ENCODE results near the gene REC114. TPM values are rescaled to one million over a fixed set of nuclear protein-coding genes. Genes with fewer than 3 reads are reported as not detected.
A peak's percentile ranks its signal among the peaks of the same experiment; 100 is the strongest.
"Not testable (repeated sequence)": the region's sequence is repeated elsewhere in the genome, so short reads cannot be mapped to it uniquely, and the experiment has no call there.

Gene REC114
- total and polyA plus RNA-seq, 8 donors = 0.20 to 0.24 TPM; not detected in 6

DNA sequence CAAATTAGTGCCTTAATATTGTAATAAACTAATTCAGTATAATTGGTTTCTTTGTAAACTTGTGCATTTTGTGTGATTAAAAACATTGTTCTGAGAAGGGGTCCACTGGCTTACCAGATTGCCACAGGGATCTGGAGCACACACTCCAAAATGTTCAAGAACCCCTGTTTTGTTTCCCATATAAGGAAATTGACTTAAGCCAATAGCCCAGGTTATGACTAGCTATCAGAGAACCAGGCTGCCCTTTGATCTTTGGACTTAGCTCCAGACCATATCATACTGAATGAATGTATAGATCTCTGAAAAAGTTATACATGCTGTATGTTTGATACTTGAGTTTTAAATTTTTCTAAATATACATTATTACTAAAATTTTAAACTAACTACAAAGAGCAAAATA lies 98.5 kb downstream of the REC114 start:
- H3K4me1 ChIP-seq = peaks cover 0 to 10% of the 10 kb centered on the region in 2 donors
- TF ChIP-seq CTCF (IDR thresholded peaks at IDR 0.05) = no peak
- H3K36me3 ChIP-seq = no peaks in the 10 kb centered on the region
- H3K9me3 ChIP-seq = no peaks in the 10 kb centered on the region
- intact Hi-C loops (cut with DNase I) = no loop called here
- ATAC-seq = no peak
- no peak overlapping the region for H3K27ac ChIP-seq
- H3K27me3 ChIP-seq = no peaks in the 10 kb centered on the region
- no peak for DNase-seq
- no peak overlapping the region for H3K4me3 ChIP-seq

- H3K4me3 ChIP-seq; ATAC-seq; H3K4me1 ChIP-seq; H3K36me3 ChIP-seq; H3K9me3 ChIP-seq; H3K27ac ChIP-seq; intact Hi-C loops (cut with DNase I); DNase-seq; H3K27me3 ChIP-seq: not testable (repeated sequence)
Observed at GRCh38 chr15:73548925-73549324, 106.0 kb downstream of the REC114 start.

DNA sequence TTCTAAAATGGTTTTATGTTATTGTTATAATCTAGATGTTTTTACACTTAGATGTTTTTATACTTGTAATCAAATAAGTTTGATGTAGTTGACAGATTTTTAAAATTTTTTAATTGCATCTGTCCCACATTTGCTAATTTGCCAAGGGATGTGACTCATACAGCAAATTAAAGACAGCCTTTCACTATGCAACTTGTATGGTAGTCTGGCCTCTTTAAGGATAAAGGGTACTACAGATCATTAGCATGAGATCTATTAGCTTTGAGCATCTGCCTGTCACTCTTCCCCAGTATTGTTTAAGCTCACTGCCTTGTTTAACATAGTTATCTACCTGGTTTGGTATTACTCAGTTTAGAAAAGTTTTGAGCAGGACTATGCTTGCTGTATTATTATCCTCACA lies 107.2 kb downstream of the REC114 start:
- Histone ChIP-seq H3K4me3 (no peak overlapping the region), H3K36me3 (peaks cover 0 to 2% of the 10 kb centered on the region in 2 donors), H3K27ac (no peak overlapping the region), H3K4me1 (no peaks in the 10 kb centered on the region), H3K27me3 (no peaks in the 10 kb centered on the region), H3K9me3 (no peaks in the 10 kb centered on the region)
- no peak for TF ChIP-seq CTCF (IDR thresholded peaks at IDR 0.05)
- DNase-seq (no peak), ATAC-seq (no peak)
- intact Hi-C loops (cut with DNase I) = no loop called here

- Histone ChIP-seq H3K4me1 (no peaks in the 10 kb centered on the region), H3K27ac (no peak overlapping the region), H3K4me3 (no peak overlapping the region), H3K27me3 (no peaks in the 10 kb centered on the region), H3K36me3 (peaks cover 0 to 46% of the 10 kb centered on the region in 2 donors), H3K9me3 (no peaks in the 10 kb centered on the region)
- TF ChIP-seq CTCF (IDR thresholded peaks at IDR 0.05) = no peak
- intact Hi-C loops (cut with DNase I) = no loop called here
- ATAC-seq = no peak
- no peak for DNase-seq
Observed at GRCh38 chr15:73555080-73555479, 112.1 kb downstream of the REC114 start.

GRCh38 chr15:73558529-73558928 lies 115.6 kb downstream of the REC114 start:
- Histone ChIP-seq H3K4me3 (no peak overlapping the region), H3K27me3 (no peaks in the 10 kb centered on the region), H3K4me1 (peaks cover 0 to 2% of the 10 kb centered on the region in 2 donors), H3K9me3 (no peaks in the 10 kb centered on the region), H3K36me3 (peaks cover 0 to 75% of the 10 kb centered on the region in 2 donors), H3K27ac (no peak overlapping the region)
- intact Hi-C loops (cut with DNase I) = no loop called here
- TF ChIP-seq CTCF (IDR thresholded peaks at IDR 0.05) = no peak
- ATAC-seq (no peak), DNase-seq (no peak)

DNA sequence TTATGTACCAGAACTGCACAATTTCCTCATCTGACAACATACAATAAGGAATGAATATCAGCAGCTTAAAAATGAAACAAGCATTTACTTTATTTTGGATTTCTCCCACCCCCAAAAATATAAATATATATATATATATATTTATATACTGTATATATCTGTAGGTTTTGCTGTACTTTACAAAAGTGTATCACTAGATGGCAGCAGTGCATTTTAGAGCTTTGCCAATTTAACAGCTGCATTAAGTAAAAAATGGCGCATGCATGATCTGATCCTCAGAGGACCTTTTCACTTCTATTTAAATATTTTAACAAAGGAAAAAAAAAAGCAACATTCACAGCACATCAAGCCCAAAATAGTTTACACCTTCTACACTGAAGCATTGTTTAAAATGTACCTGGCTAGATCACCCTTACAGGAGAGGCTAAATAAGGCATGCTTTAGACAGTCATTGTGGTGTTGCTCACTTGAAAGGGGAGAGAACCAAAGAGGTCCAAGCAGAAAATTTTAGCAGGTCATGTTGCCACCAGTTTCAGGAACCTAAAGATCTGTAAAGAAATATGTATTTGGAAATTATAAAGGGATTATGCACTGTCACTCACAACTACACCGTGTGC lies 117.6 kb downstream of the REC114 start:
- peak in 1 of 2 donors; percentile 41 for TF ChIP-seq CTCF (IDR thresholded peaks at IDR 0.05)
- H3K27ac ChIP-seq = no peak overlapping the region
- DNase-seq = peak in 2 of 4 donors; percentile 67 to 84
- no peak overlapping the region for H3K4me3 ChIP-seq
- no peaks in the 10 kb centered on the region for H3K9me3 ChIP-seq
- intact Hi-C loops (cut with DNase I) = loop anchor here in 1 of 2 donors (5.0 to 10.0 kb wide), 2 partner anchors 77 to 134 kb away; no protein-coding TSS in a partner anchor
- H3K36me3 ChIP-seq = peaks cover 0 to 89% of the 10 kb centered on the region in 2 donors
- no peaks in the 10 kb centered on the region for H3K27me3 ChIP-seq
- peak; percentile 77 for ATAC-seq
- H3K4me1 ChIP-seq = peaks cover 0 to 14% of the 10 kb centered on the region in 2 donors
